Stimulated activated CD8-positive, alpha-beta memory T cell treated with anti-CD3 and anti-CD28 coated beads, Interleukin-7, amount 100 ng/mL, for 48 hours (primary cell): ENCODE measurements around the gene APOC4.
"Not testable (repeated sequence)": the region's sequence is repeated elsewhere in the genome, so short reads cannot be mapped to it uniquely, and the experiment has no call there.

ENCODE experiments used
- DNase-seq, 2 donors: peaks; one replicate each; pipeline ENCODE4 v3.0.0-alpha.2; 2020; ENCODE audit warnings: low read depth in 1 of 2; ENCODE audit errors: extremely low read depth in 1 of 2

The APOC4 gene

GRCh38 chr19:44957526-44957925 is 15.5 kb downstream of the APOC4 start:
- DNase-seq = no peak

- no peak for DNase-seq
These were observed 16.1 kb downstream of the APOC4 start for GRCh38 chr19:44958090-44958489.

- DNase-seq = no peak
These were observed 17.7 kb downstream of the APOC4 start for GRCh38 chr19:44959691-44960090.

- no peak for DNase-seq
These were observed 19.1 kb downstream of the APOC4 start for GRCh38 chr19:44960906-44961728.

GRCh38 chr19:44961821-44962220 is 19.8 kb downstream of the APOC4 start:
- DNase-seq = no peak

- DNase-seq = no peak
These were observed 26.1 kb downstream of the APOC4 start for GRCh38 chr19:44968118-44968517.

GRCh38 chr19:44968670-44969069 is 26.6 kb downstream of the APOC4 start:
- no peak for DNase-seq

- DNase-seq = no peak
These were observed 27.4 kb downstream of the APOC4 start for GRCh38 chr19:44969437-44969836.

- DNase-seq = not testable (repeated sequence)
These were observed 29.4 kb downstream of the APOC4 start for GRCh38 chr19:44971451-44971850.

- DNase-seq = no peak
These were observed 30.8 kb downstream of the APOC4 start for GRCh38 chr19:44972802-44973201.

- no peak for DNase-seq
These were observed 32.1 kb downstream of the APOC4 start for GRCh38 chr19:44973982-44974735.

- DNase-seq = no peak
These were observed 32.8 kb downstream of the APOC4 start for GRCh38 chr19:44974857-44975256.

GRCh38 chr19:44975444-44975843 is 33.4 kb downstream of the APOC4 start:
- DNase-seq = no peak

- DNase-seq = no peak
These were observed 42.0 kb downstream of the APOC4 start for GRCh38 chr19:44984005-44984404.

GRCh38 chr19:44985445-44985844 is 43.4 kb downstream of the APOC4 start:
- DNase-seq = no peak

GRCh38 chr19:44986389-44986788 is 44.4 kb downstream of the APOC4 start:
- DNase-seq = no peak

- DNase-seq = no peak
These were observed 45.2 kb downstream of the APOC4 start for GRCh38 chr19:44987148-44987675.

GRCh38 chr19:44988273-44988672 is 46.2 kb downstream of the APOC4 start:
- no peak for DNase-seq

GRCh38 chr19:44988896-44989556 is 47.0 kb downstream of the APOC4 start:
- peak; percentile 16 to 25 for DNase-seq

- DNase-seq = no peak
These were observed 48.4 kb downstream of the APOC4 start for GRCh38 chr19:44990459-44990858.

GRCh38 chr19:44990966-44991365 is 48.9 kb downstream of the APOC4 start:
- DNase-seq = no peak
